ENCODE measurements around the gene LIN7B. TPM values are rescaled to one million over a fixed set of nuclear protein-coding genes. Genes with fewer than 3 reads are reported as not detected.

Gene LIN7B
- total and polyA plus RNA-seq, 2 of the 8 experiments (the other 6 are each of a cell fraction or from before 2014, with no cell fraction given): 4.1 to 4.2 TPM

- FAIRE-seq: no peak
- Histone ChIP-seq H3K27me3 (replicated peaks in 1 of 4; ENCODE audit: control insufficient read depth in 3 of 4, extremely low read depth in 1 of 4, insufficient read depth in 3 of 4, low read length in 3 of 4) (peaks cover 0 to 7% (median 3%) of the 10 kb centered on the region in 4 experiments; a peak in 3 of 7 replicates), H2AFZ (ENCODE audit: low read length) (no peak overlapping the region), H3K4me1 (replicated peaks in 1 of 4; ENCODE audit: control insufficient read depth in 3 of 4, insufficient read depth in 4 of 4, low read length in 3 of 4) (peaks cover 0 to 22% (median 10%) of the 10 kb centered on the region in 4 experiments; a peak in 6 of 7 replicates), H3K23me2 (ENCODE audit: low read depth, low read length) (peaks cover 27% of the 10 kb centered on the region), H2BK12ac (ENCODE audit: low read depth, low read length) (0 out of 2 replicates have a peak overlapping the region, but pooled peaks have one; percentile 43), H3K36me3 (ENCODE audit: control insufficient read depth in 2 of 4, insufficient read depth in 4 of 4, low read length in 3 of 4) (no peaks in the 10 kb centered on the region), H3K27ac (ENCODE audit: low read depth, low read length) (peak overlapping the region; percentile 65), H4K8ac (ENCODE audit: extremely low read depth, insufficient read depth, low read length) (no peak overlapping the region), H3K9ac (replicated peaks in 1 of 4; ENCODE audit: extremely low read depth in 1 of 4, low read depth in 3 of 4, low read length in 3 of 4) (peak overlapping the region; percentile 45 to 72 (median 60); a peak in 6 of 7 replicates), H3K4me3 (ENCODE audit: extremely low read depth in 1 of 4, insufficient read depth in 2 of 4, low read depth in 3 of 4, low read length in 4 of 4) (peak overlapping the region; percentile 69 to 97 (median 90)), H3K79me1 (ENCODE audit: low read depth, low read length) (0 out of 2 replicates have a peak, but pooled peaks cover 2% of the 10 kb centered on the region), H3K23ac (ENCODE audit: insufficient read length) (no peak overlapping the region), H2BK15ac (ENCODE audit: low read length) (no peak overlapping the region; the same call in 1 of the 2 replicates), H3K14ac (ENCODE audit: insufficient read length) (no peak overlapping the region), H2BK120ac (replicated peaks; ENCODE audit: low read depth, low read length) (no peak overlapping the region), H3K4ac (replicated peaks; ENCODE audit: insufficient read length, low read depth, low read length) (no peak overlapping the region), H2BK5ac (ENCODE audit: low read depth, low read length) (peak overlapping the region; percentile 87), H4K91ac (replicated peaks; ENCODE audit: insufficient read length, low read length) (no peak overlapping the region), H3K9me3 (ENCODE audit: insufficient read depth in 2 of 2, low read depth in 1 of 2, low read length in 1 of 2) (no peaks in the 10 kb centered on the region), H3K18ac (ENCODE audit: extremely low read depth, low read length) (peak overlapping the region; percentile 92), H2AK5ac (ENCODE audit: low read depth, low read length) (no peak overlapping the region), H4K20me1 (replicated peaks in 1 of 2; ENCODE audit: control insufficient read depth in 1 of 2, insufficient read depth in 2 of 2, low read length in 2 of 2) (peaks cover 0 to 2% of the 10 kb centered on the region in 2 experiments), H3K56ac (replicated peaks; ENCODE audit: insufficient read length, low read depth, low read length) (peak overlapping the region; percentile 65), H2BK20ac (ENCODE audit: low read length) (no peak overlapping the region), H4K5ac (ENCODE audit: insufficient read length, low read depth, low read length) (peak overlapping the region; percentile 18), H3K4me2 (ENCODE audit: insufficient read depth in 1 of 2, low read depth in 2 of 2, low read length in 2 of 2) (peak overlapping the region; percentile 85 to 95), H3K79me2 (ENCODE audit: control insufficient read depth in 1 of 2, insufficient read depth in 2 of 2, low read length in 2 of 2) (no peaks in the 10 kb centered on the region)
- ChIA-PET CTCF (ENCODE audit: partially characterized antibody) (interaction anchor here (1.1 to 5.0 kb wide), 10 partner anchors 14 to 76 kb away, joined by 3 to 38 read pairs (median 8); partner anchors contain the start of genes KCNA7, LIN7B and PPFIA3), POLR2A (ENCODE audit: partially characterized antibody) (interaction anchor here (0.8 to 5.6 kb wide), 22 partner anchors 10 to 746 kb away, joined by 3 to 47 read pairs (median 6); partner anchors contain the start of genes LIN7B, PPFIA3 and TRPM4)
- DNase-seq (ENCODE audit: low read depth in 1 of 2, low spot score in 2 of 2): peak in 1 of 2 experiments; percentile 88
- WGBS, 2 experiments (ENCODE audit: extremely low coverage in 1 of 2, insufficient coverage in 1 of 2, insufficient read length in 1 of 2, insufficient replicate concordance in 2 of 2, low coverage in 1 of 2, low lambda C conversion rate in 2 of 2, missing lambda C conversion rate in 1 of 2): 1% methylated on average over 13 of the region's 23 CpGs; no CpG with 5 or more reads in 1 of the 2 experiments
- TF ChIP-seq CHD1 (IDR thresholded peaks at IDR 0.05; ENCODE audit: low read depth, low read length) (peak; percentile 99), BRCA1 (IDR thresholded peaks at IDR 0.05; ENCODE audit: low read depth, low read length) (peak; percentile 62; the same call in 1 of the 2 replicates), JUND (IDR thresholded peaks at IDR 0.05; ENCODE audit: low read length) (peak; percentile 99), ZNF274 (IDR thresholded peaks at IDR 0.05; ENCODE audit: borderline replicate concordance, extremely low read depth, low read length) (no peak), ATF2 (IDR thresholded peaks at IDR 0.05; ENCODE audit: low read length) (peak; percentile 82), JUN (IDR thresholded peaks at IDR 0.05; ENCODE audit: low read depth, low read length) (no peak), USF2 (IDR thresholded peaks at IDR 0.05; ENCODE audit: low read length) (no peak), RAD21 (IDR thresholded peaks at IDR 0.05 in 1 of 2, conservative IDR thresholded peaks at IDR 0.05 in 1 of 2; ENCODE audit: low read depth in 2 of 2, low read length in 2 of 2) (no peak), GABPA (IDR thresholded peaks at IDR 0.05; ENCODE audit: borderline replicate concordance, insufficient read depth, low read length) (no peak)
These were observed 35.5 kb downstream of the LIN7B start for GRCh38 chr19:49149652-49150105.
